GM21360 (cell line): ENCODE results near the gene LGR5.

Experiments used
- ATAC-seq: cut with Tn5 transposase; IDR thresholded peaks from one replicate; pipeline ENCODE4 v1.9.1; 2021; ENCODE audit warnings: mild to moderate bottlenecking, moderate library complexity; ENCODE audit not compliant: unreplicated experiment

The LGR5 gene

GRCh38 chr12:71438670-71439361, 782 bp upstream of the LGR5 start:
- no peak for ATAC-seq

- no peak for ATAC-seq
Measured at GRCh38 chr12:71439362-71439612, 311 bp upstream of the LGR5 start.

GRCh38 chr12:71440345-71440762, 756 bp downstream of the LGR5 start:
- no peak for ATAC-seq

DNA sequence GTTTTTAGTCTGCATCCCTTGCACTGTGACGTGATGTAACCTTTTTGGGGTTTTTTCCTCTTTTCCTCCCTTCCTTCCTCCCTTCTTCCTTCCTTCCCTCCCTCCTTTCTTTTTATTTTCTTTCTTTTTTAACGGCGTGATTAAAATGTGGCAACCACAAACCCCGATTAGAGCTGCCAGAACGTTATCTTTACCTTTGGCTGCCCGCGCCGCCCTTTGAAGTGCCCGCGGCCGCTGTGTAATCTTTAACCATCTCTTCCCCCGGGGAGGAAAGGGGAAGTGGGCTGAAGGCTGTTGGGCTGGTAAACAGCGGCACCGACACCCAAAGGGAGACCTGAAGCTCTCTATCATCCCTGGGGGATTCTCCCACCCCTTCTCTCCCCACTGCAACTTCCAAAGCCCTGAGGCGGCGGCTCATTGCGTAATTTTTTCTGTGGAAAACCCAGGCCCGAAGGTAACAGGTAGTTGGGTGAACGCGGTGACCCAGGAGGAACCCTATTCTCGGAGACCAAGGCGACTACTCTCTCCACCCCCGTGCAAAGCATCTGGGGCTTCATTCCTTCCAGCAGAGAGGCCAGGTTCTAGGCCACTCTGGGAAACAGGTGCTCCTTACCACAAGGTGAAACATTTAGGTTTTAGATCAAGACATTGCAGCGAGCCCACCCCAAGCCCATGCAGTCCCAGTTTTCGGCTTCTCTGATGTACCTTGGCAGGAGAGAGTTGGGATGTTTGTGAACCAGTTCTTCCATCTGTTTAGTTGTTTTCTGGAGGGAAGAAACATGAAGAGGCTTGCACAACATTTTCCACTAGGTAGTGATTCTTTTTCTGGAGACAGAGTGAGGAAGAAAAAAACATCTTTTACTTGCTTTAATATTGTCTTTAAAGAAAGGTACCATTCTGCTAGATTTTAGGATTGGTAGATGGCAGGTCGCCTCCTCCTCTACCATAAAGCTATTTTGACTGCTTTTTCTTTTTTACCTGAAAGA, 1.5 kb downstream of the LGR5 start:
- no peak for ATAC-seq

DNA sequence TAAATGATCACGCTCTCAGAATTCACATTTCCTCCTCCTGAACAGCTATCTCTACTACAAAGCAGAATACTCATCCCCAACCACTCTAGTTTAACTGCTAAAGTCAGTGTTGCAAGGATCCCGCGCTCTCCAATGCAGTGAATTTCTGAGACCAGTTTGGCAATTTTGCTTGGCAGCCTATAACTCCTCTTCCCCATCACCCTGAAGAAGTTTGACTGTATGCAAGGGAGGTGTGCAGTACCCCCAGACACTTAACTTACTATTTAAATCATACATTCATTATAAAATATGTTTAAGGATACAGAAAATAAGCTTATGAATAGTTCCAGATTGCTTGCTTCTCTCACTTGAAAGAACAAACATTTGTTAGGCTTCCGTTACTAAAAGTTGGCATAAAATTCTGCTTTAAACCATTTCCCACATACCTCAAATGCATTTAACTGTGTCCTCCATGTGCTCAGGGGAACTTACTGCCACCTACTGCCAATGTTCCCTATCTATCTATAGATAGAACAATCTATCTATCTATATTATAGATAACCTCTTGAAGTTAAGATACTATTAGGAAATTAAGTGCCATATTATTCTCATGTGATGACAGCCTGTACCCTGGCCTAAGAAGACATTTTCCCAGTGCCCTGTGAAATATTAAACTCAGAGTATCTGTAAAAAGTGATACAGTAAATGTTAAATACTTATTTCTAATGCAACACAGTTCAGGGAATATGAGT, 2.4 kb downstream of the LGR5 start:
- no peak for ATAC-seq

DNA sequence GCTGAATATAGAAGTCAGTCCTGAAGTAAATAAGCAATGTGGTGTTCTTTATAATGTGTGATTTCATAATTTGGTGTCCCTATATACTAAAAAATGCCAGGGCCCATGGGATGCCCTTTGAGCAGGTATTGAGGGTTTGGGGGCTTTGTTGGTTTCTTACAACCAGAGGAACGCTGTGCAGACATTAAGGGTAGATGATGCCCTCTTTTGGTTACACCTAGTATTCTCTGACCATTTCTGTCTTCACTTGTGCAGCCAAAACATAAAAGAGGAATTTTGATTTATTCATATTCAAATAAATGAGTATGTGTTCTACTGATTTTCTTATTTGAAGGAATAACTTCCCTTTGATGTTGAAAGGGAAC, 3.0 kb downstream of the LGR5 start:
- no peak for ATAC-seq

GRCh38 chr12:71445071-71445470, 5.5 kb downstream of the LGR5 start:
- no peak for ATAC-seq

DNA sequence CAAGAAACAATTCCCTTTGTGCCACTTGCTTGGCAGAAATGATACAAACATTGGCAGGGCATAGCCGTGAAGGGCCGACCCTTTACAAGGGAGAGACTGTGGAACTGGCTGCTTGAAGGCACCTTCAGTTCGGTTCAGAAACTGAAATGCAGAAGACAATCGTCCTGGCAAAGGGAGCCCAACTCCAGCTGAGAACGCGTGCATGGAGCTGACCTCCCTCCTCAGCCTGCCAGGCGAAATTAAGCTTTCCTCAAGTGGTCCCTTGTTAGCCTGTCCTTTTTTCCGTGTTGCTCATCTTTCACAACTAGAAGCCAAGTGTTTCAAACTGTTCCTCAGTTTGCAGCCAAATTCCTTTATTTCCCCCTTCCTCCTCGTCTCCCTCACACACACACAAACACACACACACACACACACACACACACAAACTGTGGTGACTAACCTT, 8.1 kb downstream of the LGR5 start:
- no peak for ATAC-seq

- ATAC-seq, result no peak
Measured at GRCh38 chr12:71448150-71448581, 8.6 kb downstream of the LGR5 start.

GRCh38 chr12:71449373-71450070, 9.9 kb downstream of the LGR5 start:
- ATAC-seq, result no peak

- no peak for ATAC-seq
Measured at GRCh38 chr12:71452006-71452405, 12.4 kb downstream of the LGR5 start.

- no peak for ATAC-seq
Measured at GRCh38 chr12:71455028-71455737, 15.6 kb downstream of the LGR5 start.

DNA sequence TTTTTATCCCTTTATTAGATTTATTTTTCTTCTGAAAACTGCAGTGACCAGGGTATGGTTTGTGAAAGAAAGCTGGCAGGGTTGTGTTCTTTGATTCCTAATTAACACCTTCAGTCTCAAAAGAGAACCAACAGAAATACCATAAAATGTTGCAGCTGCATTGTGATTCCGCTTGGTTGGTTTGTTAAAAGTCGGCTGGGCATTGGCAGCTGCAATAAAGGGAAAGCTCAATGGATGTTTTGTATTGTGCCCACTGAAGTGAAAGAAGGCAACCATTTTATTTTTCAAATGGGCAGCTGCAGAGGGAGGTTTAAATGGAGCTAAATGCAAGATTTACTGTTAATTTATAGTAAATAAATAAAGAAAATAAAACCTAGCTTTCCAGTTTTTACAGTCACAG, 16.7 kb downstream of the LGR5 start:
- ATAC-seq, result no peak

DNA sequence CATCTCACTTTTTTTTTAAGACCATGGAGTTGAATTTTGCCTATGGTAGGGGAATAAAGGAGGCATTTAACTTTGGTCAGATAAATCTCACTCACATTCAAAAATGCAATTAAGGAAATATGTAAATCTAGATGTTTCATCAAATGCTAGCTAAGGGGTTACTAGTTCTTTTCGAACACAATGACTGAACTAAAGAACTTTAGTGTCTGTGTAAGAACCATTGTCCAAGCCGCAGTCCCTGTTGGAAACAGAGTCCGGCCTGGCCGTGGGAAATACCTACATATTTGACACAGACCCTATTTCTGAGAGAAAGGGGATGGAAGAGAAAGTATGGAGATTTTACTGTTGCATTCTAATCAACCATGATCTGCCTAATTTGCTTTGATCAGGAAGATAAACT, 17.4 kb downstream of the LGR5 start:
- no peak for ATAC-seq

GRCh38 chr12:71460318-71460717, 20.7 kb downstream of the LGR5 start:
- ATAC-seq, result no peak

- no peak for ATAC-seq
Measured at GRCh38 chr12:71460850-71461609, 21.4 kb downstream of the LGR5 start.

- ATAC-seq, result no peak
Measured at GRCh38 chr12:71461787-71462328, 22.3 kb downstream of the LGR5 start.

- ATAC-seq, result no peak
Measured at GRCh38 chr12:71465796-71466195, 26.2 kb downstream of the LGR5 start.

DNA sequence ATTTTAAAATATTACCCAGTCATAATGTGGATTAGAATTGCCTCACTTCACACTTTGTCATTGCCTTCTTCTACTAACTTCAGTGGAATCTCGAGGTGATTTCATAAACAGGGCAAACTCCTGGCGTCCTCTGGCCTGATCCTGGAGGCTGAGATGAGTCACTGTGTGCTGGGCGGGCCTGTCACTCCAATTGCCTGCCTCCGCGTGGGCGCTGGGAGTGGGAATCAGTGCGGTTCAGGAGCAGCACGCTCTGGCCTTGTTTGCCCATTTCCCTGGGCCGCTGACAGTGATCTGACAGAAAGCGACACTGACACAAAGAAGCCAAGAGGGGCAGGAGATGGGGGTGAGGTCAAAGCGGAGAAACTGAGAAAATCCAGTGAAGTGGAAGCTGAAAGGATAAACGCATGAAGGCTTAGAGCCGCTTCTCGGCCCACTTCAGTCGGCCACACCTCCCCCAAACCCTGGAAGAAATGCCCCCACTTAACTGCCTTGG, 29.7 kb downstream of the LGR5 start:
- no peak for ATAC-seq
